Common myeloid progenitor, CD34-positive (primary cell): ENCODE results near the gene ADORA2B.
A peak's percentile ranks its signal among the peaks of the same experiment; 100 is the strongest.

Source experiments
- CTCF ChIA-PET: fragments of 350-600 bp; sonication (Branson Sonifier 250); formaldehyde crosslinking; loops from one replicate; lab custom pipeline; 2021; ENCODE audit warnings: antibody characterized with exemption; lab: Charles Lee
- POLR2A ChIA-PET: fragments of 350-600 bp; sonication (Branson Sonifier 250); formaldehyde crosslinking; loops from one replicate; lab custom pipeline; 2021; ENCODE audit warnings: antibody characterized with exemption; lab: Charles Lee
- DNase-seq, 3 donors: peaks; one replicate each; pipeline versions ENCODE4 v3.0.0 to v3.0.0-alpha.2; 2013
- H3K27ac ChIP-seq, 2 experiments: 1 replicate in 1 of 2; 2 replicates in 1 of 2; pipeline ENCODE4 v1.7.0; 2013; ENCODE audit warnings: inconsistent platforms in 2 of 2, low read length in 2 of 2, mild to moderate bottlenecking in 2 of 2, low read depth in 1 of 2, moderate library complexity in 1 of 2; ENCODE audit not compliant: severe bottlenecking in 2 of 2, insufficient read depth in 1 of 2, poor library complexity in 1 of 2
- H3K27me3 ChIP-seq, 5 experiments: replicated peaks in 2 of 5; 1 replicate in 3 of 5; 2 replicates in 2 of 5; pipeline versions ENCODE4 v1.6.1 to v1.7.0; 2013; ENCODE audit warnings: low read length in 4 of 5, mild to moderate bottlenecking in 2 of 5, moderate library complexity in 2 of 5, inconsistent platforms in 1 of 5; ENCODE audit not compliant: insufficient read depth in 5 of 5, control insufficient read depth in 4 of 5
- H3K36me3 ChIP-seq, 4 experiments: 1 replicate in 2 of 4; 2 replicates in 2 of 4; pipeline versions ENCODE4 v1.6.1 to v1.7.0; 2013; ENCODE audit warnings: low read length in 3 of 4, control low read depth in 1 of 4, mild to moderate bottlenecking in 1 of 4; ENCODE audit not compliant: control insufficient read depth in 4 of 4, insufficient read depth in 4 of 4
- H3K4me1 ChIP-seq, 4 experiments: 1 replicate in 3 of 4; 2 replicates in 1 of 4; pipeline versions ENCODE4 v1.6.1 to v1.7.1; 2013; ENCODE audit warnings: low read length in 3 of 4, mild to moderate bottlenecking in 3 of 4, control low read depth in 1 of 4, inconsistent platforms in 1 of 4, moderate library complexity in 1 of 4; ENCODE audit not compliant: control insufficient read depth in 4 of 4, insufficient read depth in 4 of 4; ENCODE audit errors: control extremely low read depth in 1 of 4
- H3K4me3 ChIP-seq, 7 experiments: 1 replicate in 4 of 7; 2 replicates in 3 of 7; pipeline versions ENCODE4 v1.5.1 to v1.7.0; 2013; ENCODE audit warnings: mild to moderate bottlenecking in 7 of 7, low read length in 6 of 7, moderate library complexity in 6 of 7, inconsistent platforms in 2 of 7, low read depth in 2 of 7, control low read depth in 1 of 7; ENCODE audit not compliant: insufficient read depth in 4 of 7, control insufficient read depth in 1 of 7; ENCODE audit errors: extremely low read depth in 1 of 7
- H3K9me3 ChIP-seq, 5 experiments: 1 replicate in 4 of 5; 2 replicates in 1 of 5; pipeline versions ENCODE4 v1.6.1 to v1.7.1; 2013; ENCODE audit warnings: low read length in 4 of 5, mild to moderate bottlenecking in 2 of 5, inconsistent platforms in 1 of 5, low read depth in 1 of 5, moderate library complexity in 1 of 5; ENCODE audit not compliant: control insufficient read depth in 4 of 5, insufficient read depth in 2 of 5; ENCODE audit errors: control extremely low read depth in 1 of 5
- WGBS: methylation state at CpG from one replicate; pipeline ENCODE4 v1.1.5; 2013; ENCODE audit not compliant: insufficient coverage; 5-methylcytosine and 5-hydroxymethylcytosine counted together

The ADORA2B gene

DNA sequence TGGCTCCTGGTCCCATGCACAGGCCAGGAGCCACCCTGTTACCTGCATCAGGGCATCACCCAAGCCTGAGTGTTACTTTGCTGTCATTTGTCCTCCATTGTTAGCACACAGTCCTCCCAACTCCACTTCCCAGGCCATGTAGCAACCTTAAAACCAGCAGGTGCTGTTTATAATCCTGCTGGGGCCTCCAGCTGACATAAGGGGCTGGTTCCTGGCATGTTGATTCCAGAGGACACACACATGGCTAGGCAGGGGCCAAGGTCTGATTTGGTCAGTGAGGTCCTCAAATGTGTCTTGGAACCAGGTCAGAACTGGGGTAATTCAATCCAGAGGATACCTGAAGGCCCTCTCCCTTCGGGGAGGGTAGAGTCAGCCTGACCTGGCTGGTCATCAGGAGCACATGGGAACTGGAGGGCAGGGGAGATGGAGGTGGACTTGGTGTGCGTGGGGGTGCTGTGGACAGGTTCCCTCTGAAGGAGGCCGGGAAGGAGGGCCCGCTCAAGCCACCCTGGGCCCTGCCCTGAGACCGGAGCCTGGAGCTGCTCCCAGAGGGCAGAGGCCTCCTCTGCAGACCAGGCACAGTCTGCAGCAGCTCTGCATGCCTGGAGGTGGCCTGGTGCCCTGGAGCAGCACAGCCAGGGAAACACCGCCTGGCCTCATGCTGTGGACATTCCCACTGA is 6.6 kb downstream of the ADORA2B start:
- 100% methylated on average over 3 of the region's 6 CpGs for WGBS
- no peak overlapping the region for H3K4me3 ChIP-seq
- no peaks in the 10 kb centered on the region for H3K27me3 ChIP-seq
- H3K36me3 ChIP-seq = peaks cover 0 to 9% (median 0%) of the 10 kb centered on the region in 4 experiments
- ChIA-PET POLR2A (no interaction called here), CTCF (no interaction called here)
- peaks cover 0 to 25% (median 5%) of the 10 kb centered on the region in 4 experiments for H3K4me1 ChIP-seq
- H3K9me3 ChIP-seq = no peaks in the 10 kb centered on the region
- no peak overlapping the region for H3K27ac ChIP-seq
- no peak for DNase-seq

GRCh38 chr17:15952048-15952532 is 7.2 kb downstream of the ADORA2B start:
- Histone ChIP-seq H3K9me3 (no peaks in the 10 kb centered on the region), H3K36me3 (peaks cover 0 to 9% (median 0%) of the 10 kb centered on the region in 4 experiments), H3K4me1 (peaks cover 0 to 25% (median 7%) of the 10 kb centered on the region in 4 experiments), H3K27ac (no peak overlapping the region), H3K27me3 (no peaks in the 10 kb centered on the region), H3K4me3 (no peak overlapping the region)
- DNase-seq = no peak
- ChIA-PET CTCF (no interaction called here), POLR2A (interaction anchor here (0.6 kb wide), 1 partner anchor 47 kb away, joined by 3 read pairs; the partner anchor contains the start of genes TTC19 and ZSWIM7)
- WGBS = 90% methylated on average over 3 of the region's 7 CpGs

DNA sequence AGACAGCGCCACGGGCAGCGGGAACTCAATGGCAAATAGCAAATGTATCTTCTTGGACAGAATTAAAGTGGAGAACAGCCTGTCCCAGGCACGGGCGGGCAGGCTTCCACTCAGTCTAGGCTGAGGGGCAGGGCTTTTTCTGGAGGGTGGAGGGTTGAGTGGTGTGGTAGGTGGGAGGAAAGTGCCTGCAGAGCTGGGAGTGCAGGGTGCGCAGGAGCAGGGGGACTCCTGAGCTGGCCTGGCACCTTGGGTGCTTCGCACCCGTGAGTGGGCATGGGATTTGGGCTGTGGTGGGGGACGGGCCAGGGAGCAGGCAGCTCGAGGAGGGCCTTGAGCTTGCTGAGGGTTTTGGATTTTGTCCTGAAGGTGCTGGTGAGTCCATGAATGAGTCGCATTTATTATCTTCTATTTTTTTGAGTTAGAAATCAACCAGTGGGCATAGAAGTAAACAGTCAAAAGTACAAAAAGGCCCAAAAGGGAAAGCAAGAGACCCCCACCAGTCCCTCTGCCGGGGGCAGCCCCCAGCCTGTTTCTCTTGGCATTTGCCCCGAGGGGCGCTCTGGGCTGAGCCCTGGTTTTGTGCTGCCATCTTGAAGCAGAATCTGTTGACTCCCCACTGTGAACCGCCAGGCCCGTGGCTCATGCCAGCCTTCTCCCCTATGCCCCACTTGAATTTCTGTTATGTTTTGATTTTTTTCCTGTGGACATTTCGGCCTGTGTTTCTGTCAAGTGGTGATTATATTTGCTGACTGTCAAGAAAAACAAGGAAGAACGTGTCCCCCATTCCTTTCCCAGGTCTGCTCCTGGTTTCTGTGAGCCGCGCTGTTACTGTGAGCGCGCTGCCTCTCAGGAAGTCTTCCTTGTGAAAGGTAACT is 8.2 kb downstream of the ADORA2B start:
- peaks cover 0 to 6% (median 0%) of the 10 kb centered on the region in 4 experiments for H3K36me3 ChIP-seq
- H3K27ac ChIP-seq = no peak overlapping the region
- ChIA-PET CTCF (no interaction called here), POLR2A (no interaction called here)
- peaks cover under 1 to 27% (median 14%) of the 10 kb centered on the region in 4 experiments for H3K4me1 ChIP-seq
- H3K4me3 ChIP-seq = no peak overlapping the region
- no peaks in the 10 kb centered on the region for H3K27me3 ChIP-seq
- 91% methylated on average over 19 of the region's 22 CpGs for WGBS
- H3K9me3 ChIP-seq = no peaks in the 10 kb centered on the region
- DNase-seq = no peak

DNA sequence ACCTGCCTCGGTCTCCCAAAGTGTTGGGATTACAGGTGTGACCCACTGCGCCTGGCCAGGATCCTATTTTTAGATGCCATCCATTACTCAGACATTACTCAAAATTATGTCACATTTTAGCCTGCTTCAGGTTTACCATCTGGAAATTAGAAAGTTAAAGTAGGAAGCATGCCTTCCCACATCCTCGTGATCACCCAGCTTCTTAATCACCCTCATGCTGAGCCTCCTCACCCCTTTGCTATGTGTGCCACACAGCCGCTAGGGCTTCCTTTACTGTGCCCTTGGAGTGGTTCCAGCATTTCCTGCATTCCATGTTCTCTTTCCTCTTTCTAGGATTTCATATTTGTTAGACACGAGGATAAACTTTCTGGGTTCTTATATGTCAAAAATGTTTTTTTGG is 9.3 kb downstream of the ADORA2B start:
- no peaks in the 10 kb centered on the region for H3K9me3 ChIP-seq
- H3K27me3 ChIP-seq = no peaks in the 10 kb centered on the region
- H3K36me3 ChIP-seq = peaks cover 0 to 6% (median 0%) of the 10 kb centered on the region in 4 experiments
- POLR2A ChIA-PET = no interaction called here
- CTCF ChIA-PET = no interaction called here
- H3K4me3 ChIP-seq = no peak overlapping the region
- DNase-seq = peak in 2 of 3 donors; percentile 64 to 77
- 39% methylated on average over 2 of the region's 5 CpGs for WGBS
- peaks cover 9 to 38% (median 24%) of the 10 kb centered on the region in 4 experiments for H3K4me1 ChIP-seq
- H3K27ac ChIP-seq = no peak overlapping the region

GRCh38 chr17:15955793-15956541 is 11.0 kb downstream of the ADORA2B start:
- CTCF ChIA-PET = interaction anchor here (1.1 kb wide), 1 partner anchor 10 kb away, joined by 5 read pairs; the partner anchor contains the start of gene ADORA2B
- POLR2A ChIA-PET = no interaction called here
- H3K36me3 ChIP-seq = peaks cover 0 to 3% (median 0%) of the 10 kb centered on the region in 4 experiments
- 94% methylated on average over 6 of the region's 14 CpGs for WGBS
- H3K4me1 ChIP-seq = peaks cover 11 to 47% (median 31%) of the 10 kb centered on the region in 4 experiments
- no peak for DNase-seq
- H3K27ac ChIP-seq = no peak overlapping the region
- H3K27me3 ChIP-seq = no peaks in the 10 kb centered on the region
- no peak overlapping the region for H3K4me3 ChIP-seq
- no peaks in the 10 kb centered on the region for H3K9me3 ChIP-seq

GRCh38 chr17:15957206-15957605 is 12.3 kb downstream of the ADORA2B start:
- H3K27ac ChIP-seq = peak overlapping the region in 1 of 2 experiments; percentile 16
- WGBS = 93% methylated on average over 6 of the region's 6 CpGs
- CTCF ChIA-PET = interaction anchor here (0.7 kb wide), 1 partner anchor 65 kb away, joined by 3 read pairs; no protein-coding TSS in a partner anchor

More at GRCh38 chr17:15957206-15957605, 12.3 kb downstream of the ADORA2B start:
- POLR2A ChIA-PET = no interaction called here
- H3K4me3 ChIP-seq = no peak overlapping the region
- peak in 2 of 3 donors; percentile 48 to 61 for DNase-seq
- H3K36me3 ChIP-seq = peaks cover 0 to 3% (median 0%) of the 10 kb centered on the region in 4 experiments
- H3K4me1 ChIP-seq = peaks cover 11 to 47% (median 31%) of the 10 kb centered on the region in 4 experiments
- H3K27me3 ChIP-seq = no peaks in the 10 kb centered on the region
- no peaks in the 10 kb centered on the region for H3K9me3 ChIP-seq
